Parathyroid adenoma (tissue), 2 donors: ENCODE data around the gene CMC4.

ENCODE experiments used
- H2AFZ ChIP-seq: fragments of 300-600 bp; sonication (generic); one replicate; pipeline ENCODE4 v1.7.0; 2017; ENCODE audit warnings: antibody characterized with exemption, mild to moderate bottlenecking
- H3K27ac ChIP-seq: fragments of 300-600 bp; sonication (generic); one replicate; pipeline ENCODE4 v1.7.0; 2017
- H3K27me3 ChIP-seq: fragments of 300-600 bp; sonication (generic); one replicate; pipeline ENCODE4 v1.7.0; 2017; ENCODE audit warnings: low read length; ENCODE audit not compliant: control insufficient read depth, insufficient read depth
- H3K36me3 ChIP-seq: fragments of 300-600 bp; sonication (generic); one replicate; pipeline ENCODE4 v1.7.0; 2017; ENCODE audit warnings: low read length; ENCODE audit not compliant: control insufficient read depth, insufficient read depth
- H3K4me1 ChIP-seq: fragments of 300-600 bp; sonication (generic); one replicate; pipeline ENCODE4 v1.7.0; 2017; ENCODE audit warnings: control low read depth
- H3K4me2 ChIP-seq: fragments of 300-600 bp; sonication (generic); one replicate; pipeline ENCODE4 v1.7.0; 2017; ENCODE audit warnings: low read length
- H3K4me3 ChIP-seq: fragments of 300-600 bp; sonication (generic); one replicate; pipeline ENCODE4 v1.7.0; 2017; ENCODE audit warnings: low read depth, low read length
- H3K79me2 ChIP-seq: fragments of 300-600 bp; sonication (generic); one replicate; pipeline ENCODE4 v1.7.0; 2017; ENCODE audit warnings: control low read depth
- H3K9ac ChIP-seq: fragments of 300-600 bp; sonication (generic); one replicate; pipeline ENCODE4 v1.7.0; 2017; ENCODE audit warnings: mild to moderate bottlenecking
- H3K9me3 ChIP-seq: fragments of 300-600 bp; sonication (generic); one replicate; pipeline ENCODE4 v1.7.0; 2017; ENCODE audit warnings: low read length; ENCODE audit not compliant: control insufficient read depth
- CTCF ChIP-seq: fragments of 300-600 bp; sonication (generic); IDR thresholded peaks from one replicate; pipeline ENCODE4 v1.7.0; 2017; ENCODE audit warnings: antibody characterized with exemption, mild to moderate bottlenecking
- donor health status: primary hyperparathyroidism.

Gene CMC4

GRCh38 chrX:155056471-155056870, 14.5 kb downstream of the CMC4 start:
- H3K27ac ChIP-seq = no peak overlapping the region
- H3K4me2 ChIP-seq = no peak overlapping the region
- no peaks in the 10 kb centered on the region for H3K9me3 ChIP-seq
- TF ChIP-seq CTCF = no peak
- no peaks in the 10 kb centered on the region for H3K36me3 ChIP-seq
- H3K4me1 ChIP-seq = no peaks in the 10 kb centered on the region
- no peak overlapping the region for H3K9ac ChIP-seq
- H3K27me3 ChIP-seq = no peaks in the 10 kb centered on the region
- H3K4me3 ChIP-seq = no peak overlapping the region
- H3K79me2 ChIP-seq = no peaks in the 10 kb centered on the region
- no peak overlapping the region for H2AFZ ChIP-seq

GRCh38 chrX:155055494-155055893, 15.4 kb downstream of the CMC4 start:
- no peak for TF ChIP-seq CTCF
- no peaks in the 10 kb centered on the region for H3K9me3 ChIP-seq
- H3K27ac ChIP-seq = no peak overlapping the region

GRCh38 chrX:155054255-155054654, 16.7 kb downstream of the CMC4 start:
- no peaks in the 10 kb centered on the region for H3K36me3 ChIP-seq
- H3K79me2 ChIP-seq = no peaks in the 10 kb centered on the region
- H3K9me3 ChIP-seq = no peaks in the 10 kb centered on the region
- H3K9ac ChIP-seq = no peak overlapping the region
- H3K27ac ChIP-seq = no peak overlapping the region
- no peaks in the 10 kb centered on the region for H3K4me1 ChIP-seq
- H3K4me3 ChIP-seq = no peak overlapping the region
- no peaks in the 10 kb centered on the region for H3K27me3 ChIP-seq
- H3K4me2 ChIP-seq = no peak overlapping the region
- no peak overlapping the region for H2AFZ ChIP-seq
- no peak for TF ChIP-seq CTCF

More at GRCh38 chrX:155055494-155055893, 15.4 kb downstream of the CMC4 start:
- Histone ChIP-seq H3K4me2 (no peak overlapping the region), H3K27me3 (no peaks in the 10 kb centered on the region), H3K4me1 (no peaks in the 10 kb centered on the region), H3K79me2 (no peaks in the 10 kb centered on the region), H3K9ac (no peak overlapping the region), H3K4me3 (no peak overlapping the region), H3K36me3 (no peaks in the 10 kb centered on the region), H2AFZ (no peak overlapping the region)

GRCh38 chrX:155053656-155054055, 17.3 kb downstream of the CMC4 start:
- Histone ChIP-seq H3K27ac (no peak overlapping the region), H3K4me3 (no peak overlapping the region), H3K4me1 (peaks cover 2% of the 10 kb centered on the region), H3K79me2 (no peaks in the 10 kb centered on the region), H3K9ac (no peak overlapping the region), H3K4me2 (no peak overlapping the region), H3K27me3 (no peaks in the 10 kb centered on the region), H2AFZ (no peak overlapping the region), H3K36me3 (no peaks in the 10 kb centered on the region), H3K9me3 (no peaks in the 10 kb centered on the region)
- TF ChIP-seq CTCF = no peak

- Histone ChIP-seq H3K4me3 (no peak overlapping the region), H3K9ac (no peak overlapping the region), H3K27ac (no peak overlapping the region), H3K4me1 (peaks cover 3% of the 10 kb centered on the region), H3K79me2 (no peaks in the 10 kb centered on the region), H3K27me3 (no peaks in the 10 kb centered on the region), H3K4me2 (no peak overlapping the region), H2AFZ (no peak overlapping the region), H3K9me3 (no peaks in the 10 kb centered on the region), H3K36me3 (no peaks in the 10 kb centered on the region)
- no peak for TF ChIP-seq CTCF
Measured at GRCh38 chrX:155052738-155053498, 18.0 kb downstream of the CMC4 start.
